DMS79 (cell line): ENCODE data around the gene CCDC198.

ENCODE experiments used
- DNase-seq: peaks from one replicate; lab custom pipeline; 2025; lab: John Stamatoyannopoulos, UW

Gene CCDC198, protein sequence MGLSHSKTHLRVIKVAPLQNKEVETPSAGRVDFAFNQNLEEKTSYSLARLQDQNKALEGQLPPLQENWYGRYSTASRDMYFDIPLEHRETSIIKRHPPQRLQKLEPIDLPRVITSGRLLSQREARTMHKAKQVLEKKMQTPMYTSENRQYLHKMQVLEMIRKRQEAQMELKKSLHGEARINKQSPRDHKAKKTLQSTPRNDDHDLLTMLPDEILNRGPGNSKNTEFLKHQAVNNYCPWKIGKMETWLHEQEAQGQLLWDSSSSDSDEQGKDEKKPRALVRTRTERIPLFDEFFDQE

GRCh38 chr14:57493467-57494181, at the start of gene CCDC198:
Gene CCDC198 (minus strand): TSS chr14:57493857. CDS start chr14:57493715, 142 bp downstream.
- DNase-seq = no peak

- no peak for DNase-seq
Measured at GRCh38 chr14:57533214-57533613, 39.6 kb upstream of the CCDC198 start.

GRCh38 chr14:57530571-57530970, 36.9 kb upstream of the CCDC198 start:
- no peak for DNase-seq

DNA sequence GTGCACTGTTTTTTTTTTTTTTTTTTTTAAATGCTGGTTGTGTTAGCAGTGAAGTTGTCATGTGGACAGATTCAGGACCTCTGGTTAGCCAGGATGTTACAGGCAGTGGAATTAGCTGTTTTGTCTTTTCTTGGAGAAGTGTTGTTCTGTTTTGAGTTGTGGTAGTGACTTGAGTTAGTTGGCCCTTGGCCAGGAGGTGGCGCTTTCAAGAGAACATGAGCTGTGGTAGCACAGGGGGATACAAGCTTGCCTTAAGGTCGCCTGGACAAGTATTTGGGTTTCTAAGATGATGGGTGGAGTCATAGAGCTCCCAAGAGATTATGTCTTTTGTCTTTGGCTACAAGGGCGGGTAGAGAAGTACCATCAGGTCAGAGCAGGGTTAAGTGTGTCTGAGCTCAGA, 33.3 kb upstream of the CCDC198 start:
- no peak for DNase-seq

GRCh38 chr14:57519043-57519442, 25.4 kb upstream of the CCDC198 start:
- DNase-seq = no peak

- DNase-seq = peak; percentile 54
Measured at GRCh38 chr14:57512220-57512619, 18.6 kb upstream of the CCDC198 start.

- no peak for DNase-seq
Measured at GRCh38 chr14:57508756-57509155, 15.1 kb upstream of the CCDC198 start.

GRCh38 chr14:57502586-57503254, 9.1 kb upstream of the CCDC198 start:
- peak; percentile 94 for DNase-seq

DNA sequence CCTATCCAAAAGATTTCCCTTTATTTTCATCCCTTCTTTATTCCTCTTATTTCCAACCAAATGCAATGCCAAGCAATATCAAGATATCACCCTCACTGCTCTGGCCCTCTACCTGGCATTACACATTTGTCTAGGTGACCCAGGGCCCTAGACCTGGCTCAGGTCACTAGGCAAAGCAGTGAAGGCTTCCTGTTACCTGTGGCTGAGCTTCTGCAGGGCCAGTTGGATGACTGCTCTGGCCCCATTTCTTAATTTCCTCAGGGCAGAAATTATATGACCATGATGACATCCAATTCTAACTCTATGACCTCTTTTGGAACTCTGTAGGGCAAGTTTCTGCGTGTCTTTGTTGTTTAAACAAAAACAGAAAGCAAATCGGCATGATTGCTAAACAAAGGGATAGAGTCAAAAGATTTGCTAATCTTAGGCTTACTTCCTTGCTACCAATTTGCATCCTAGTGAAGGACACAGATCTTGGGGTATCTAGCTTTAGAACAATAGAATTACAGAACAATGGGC, 7.4 kb upstream of the CCDC198 start:
- DNase-seq = no peak

DNA sequence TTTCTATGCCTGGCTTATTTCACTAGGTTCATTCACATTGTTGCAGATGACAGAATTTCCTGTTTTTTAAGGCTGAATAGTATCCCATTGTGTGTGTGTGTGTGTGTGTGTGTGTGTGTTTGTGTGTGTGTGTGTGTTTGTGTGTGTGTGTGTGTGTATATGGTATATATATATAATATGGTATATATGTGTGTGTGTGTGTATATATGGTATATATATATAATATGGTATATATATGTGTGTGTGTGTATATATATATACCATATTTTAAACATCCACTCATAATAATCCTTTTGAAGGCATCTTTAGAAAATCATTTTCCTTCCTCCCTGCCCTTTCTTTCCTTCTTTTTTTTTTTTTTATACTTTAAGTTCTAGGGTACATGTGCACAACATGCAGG, 5.0 kb upstream of the CCDC198 start:
- DNase-seq = no peak

GRCh38 chr14:57498035-57498434, 4.4 kb upstream of the CCDC198 start:
- no peak for DNase-seq

DNA sequence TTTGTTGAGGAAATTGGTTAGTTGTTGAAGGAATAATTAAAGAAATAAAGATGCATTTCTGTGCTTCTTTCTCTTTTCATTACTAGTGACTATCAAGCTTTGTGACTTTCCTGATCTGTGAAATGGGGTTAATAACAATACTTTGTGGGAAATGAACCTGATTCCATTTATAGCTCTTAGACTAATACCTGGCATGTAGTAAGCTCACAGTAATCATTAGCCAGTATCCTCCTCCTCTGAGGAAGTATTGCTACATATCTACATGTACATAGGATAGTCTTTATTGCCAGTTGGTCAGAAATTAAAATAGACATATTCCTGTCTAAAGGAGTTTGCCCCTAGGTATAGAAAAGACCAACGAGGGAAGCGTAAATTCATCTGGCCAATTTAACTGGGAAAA, 1.8 kb upstream of the CCDC198 start:
- no peak for DNase-seq

DNA sequence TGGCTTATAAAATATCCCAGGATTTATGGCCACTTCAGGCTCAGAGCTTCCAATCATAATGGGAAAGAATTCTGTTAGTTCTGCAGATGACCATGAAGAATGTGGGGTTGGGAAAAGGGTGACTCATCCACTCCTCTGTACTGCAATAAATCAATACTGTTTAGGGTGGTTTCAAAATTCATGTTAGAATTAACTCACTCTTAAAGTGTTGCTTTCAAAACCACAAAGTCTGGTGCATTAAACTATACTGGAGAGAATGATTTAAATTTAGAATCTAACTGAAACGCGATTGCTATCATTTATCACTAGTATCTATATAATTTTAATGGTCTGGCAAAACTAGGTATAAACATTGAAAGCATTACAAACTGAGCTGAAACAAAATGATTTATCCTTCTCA, 798 bp downstream of the CCDC198 start:
- DNase-seq = peak; percentile 50

- no peak for DNase-seq
Measured at GRCh38 chr14:57491640-57492039, 2.0 kb downstream of the CCDC198 start.

GRCh38 chr14:57487771-57488170, 5.9 kb downstream of the CCDC198 start:
- no peak for DNase-seq

DNA sequence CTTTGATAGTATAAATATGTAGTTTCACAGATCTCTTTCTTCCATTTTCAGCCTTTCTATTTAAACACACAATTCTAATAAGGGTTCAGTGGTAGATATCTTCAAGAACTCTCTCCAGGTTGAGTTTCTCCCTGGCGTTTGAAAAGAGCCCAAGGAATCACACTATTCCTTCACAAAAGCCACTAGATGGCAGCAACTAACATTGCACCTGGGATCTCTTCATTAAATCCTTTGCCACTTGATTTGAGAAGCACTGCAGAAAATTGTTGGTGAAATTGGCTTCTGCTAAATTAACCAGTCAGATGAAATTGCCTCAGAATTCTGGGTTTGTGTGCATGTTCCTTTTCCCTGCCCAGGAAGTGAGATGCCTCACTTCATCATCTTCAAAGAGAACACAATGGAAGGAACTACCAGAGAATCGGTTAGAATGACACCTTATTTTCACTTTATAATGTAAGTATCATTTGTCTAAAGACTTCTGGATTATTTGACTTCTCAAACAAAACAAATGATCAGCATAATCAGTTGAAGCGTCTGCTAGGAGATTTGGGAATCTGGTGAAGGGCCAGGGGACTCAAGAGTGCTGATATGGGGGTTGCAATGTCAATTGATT, 6.8 kb downstream of the CCDC198 start:
- peak; percentile 62 for DNase-seq

DNA sequence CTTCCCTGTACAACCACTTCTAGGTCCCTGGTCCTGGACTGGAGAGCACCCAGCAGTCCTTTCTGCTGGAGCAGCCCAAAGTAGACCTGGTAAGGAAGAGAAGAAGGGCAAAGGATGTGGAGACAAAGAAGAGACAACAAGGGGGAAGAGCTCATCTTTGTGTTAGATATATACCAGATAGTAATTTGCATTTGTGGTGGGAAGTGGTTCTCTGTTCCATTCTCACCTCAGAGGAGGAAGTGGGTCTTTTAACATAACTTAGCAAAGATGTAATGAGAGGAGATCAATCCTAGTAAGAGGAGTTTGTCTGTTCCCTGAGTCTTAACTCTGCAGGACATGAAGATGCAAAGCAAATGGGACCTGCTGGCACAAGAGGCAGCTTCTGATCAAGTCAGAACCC, 8.0 kb downstream of the CCDC198 start:
- no peak for DNase-seq

DNA sequence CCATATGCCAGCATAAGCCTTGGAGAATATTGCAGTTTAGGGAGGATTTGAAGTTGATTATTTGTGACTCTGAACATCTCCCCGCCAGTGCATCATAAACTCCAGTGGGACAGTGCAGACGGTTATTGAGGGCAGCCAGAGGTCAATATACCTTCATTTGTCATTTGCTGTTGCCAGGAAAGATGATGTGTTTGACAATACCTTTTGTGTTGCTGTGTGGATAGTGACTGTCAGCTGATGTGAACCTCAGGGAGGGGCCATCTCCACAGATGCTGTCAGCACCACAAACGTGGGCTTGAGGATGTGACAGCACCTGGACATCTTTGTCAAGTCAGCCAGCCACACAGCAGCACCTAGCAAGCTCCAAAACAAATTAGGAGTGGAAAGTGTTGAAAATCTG, 11.5 kb downstream of the CCDC198 start:
- no peak for DNase-seq

DNA sequence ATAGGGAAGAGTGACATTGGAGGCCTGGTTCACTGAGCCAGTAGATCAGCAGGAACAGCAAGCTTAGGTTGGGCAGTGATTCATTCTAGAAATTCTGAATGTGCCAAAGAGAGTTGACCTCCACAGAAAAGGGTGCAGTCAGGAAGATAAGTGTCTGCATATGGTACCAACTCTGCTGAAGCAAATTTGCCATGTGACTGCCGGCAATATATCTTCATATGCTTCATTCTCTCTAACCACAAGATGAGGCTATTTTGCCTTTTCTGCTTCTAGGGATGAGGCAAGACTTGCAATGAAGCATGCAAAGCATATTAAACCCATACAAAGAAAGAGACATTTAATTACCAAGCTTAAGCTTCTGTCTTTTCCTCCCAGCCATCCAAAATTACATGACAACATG, 13.6 kb downstream of the CCDC198 start:
- no peak for DNase-seq

GRCh38 chr14:57479197-57479596, 14.5 kb downstream of the CCDC198 start:
- no peak for DNase-seq

GRCh38 chr14:57478050-57478449, 15.6 kb downstream of the CCDC198 start:
- DNase-seq = no peak

- no peak for DNase-seq
Measured at GRCh38 chr14:57470909-57471308, 22.7 kb downstream of the CCDC198 start.
